ENCODE results near the gene CES5A.

The CES5A gene

GRCh38 chr16:55899857-55900256 is 24.7 kb upstream of the CES5A start:
- H3K4me2 ChIP-seq (ENCODE audit: low read length): no peak overlapping the region
- H3K9ac ChIP-seq (ENCODE audit: low read length): no peak overlapping the region
- no peaks in the 10 kb centered on the region for H3K9me3 ChIP-seq (ENCODE audit: low read length)
- H3K4me1 ChIP-seq (ENCODE audit: insufficient read depth, low read length, severe bottlenecking): no peaks in the 10 kb centered on the region
- no peaks in the 10 kb centered on the region for H3K27me3 ChIP-seq (ENCODE audit: insufficient read depth, low read length)
- no peaks in the 10 kb centered on the region for H3F3A ChIP-seq (ENCODE audit: insufficient read depth, low read length)
- H3K9me2 ChIP-seq (ENCODE audit: low read depth, low read length): no peaks in the 10 kb centered on the region
- H4K20me1 ChIP-seq (ENCODE audit: insufficient read depth, low read length): no peaks in the 10 kb centered on the region
- TF ChIP-seq EZH2 (IDR thresholded peaks at IDR 0.05; ENCODE audit: borderline replicate concordance, low read length) (no peak), CTCF (IDR thresholded peaks at IDR 0.05; ENCODE audit: low read length) (no peak)
- H3K36me3 ChIP-seq (ENCODE audit: insufficient read depth, low read length): no peaks in the 10 kb centered on the region
- no peak overlapping the region for H3K4me3 ChIP-seq (ENCODE audit: low read depth, low read length, poor library complexity, severe bottlenecking)
- H2AFZ ChIP-seq (ENCODE audit: low read length): no peak overlapping the region
- no peaks in the 10 kb centered on the region for H3K79me2 ChIP-seq (ENCODE audit: insufficient read depth, low read length)
- no peak overlapping the region for H3K27ac ChIP-seq (ENCODE audit: low read depth, low read length, poor library complexity, severe bottlenecking)

- no peaks in the 10 kb centered on the region for H3K9me3 ChIP-seq (ENCODE audit: low read length)
- H2AFZ ChIP-seq (ENCODE audit: low read length): no peak overlapping the region
- H3F3A ChIP-seq (ENCODE audit: insufficient read depth, low read length): no peaks in the 10 kb centered on the region
- no peaks in the 10 kb centered on the region for H3K27me3 ChIP-seq (ENCODE audit: insufficient read depth, low read length)
- no peaks in the 10 kb centered on the region for H3K4me1 ChIP-seq (ENCODE audit: insufficient read depth, low read length, severe bottlenecking)
- no peak overlapping the region for H3K9ac ChIP-seq (ENCODE audit: low read length)
- TF ChIP-seq EZH2 (IDR thresholded peaks at IDR 0.05; ENCODE audit: borderline replicate concordance, low read length): no peak
- no peak for TF ChIP-seq CTCF (IDR thresholded peaks at IDR 0.05; ENCODE audit: low read length)
- no peak overlapping the region for H3K27ac ChIP-seq (ENCODE audit: low read depth, low read length, poor library complexity, severe bottlenecking)
- no peaks in the 10 kb centered on the region for H4K20me1 ChIP-seq (ENCODE audit: insufficient read depth, low read length)
- H3K79me2 ChIP-seq (ENCODE audit: insufficient read depth, low read length): no peaks in the 10 kb centered on the region
- H3K9me2 ChIP-seq (ENCODE audit: low read depth, low read length): no peaks in the 10 kb centered on the region
- H3K36me3 ChIP-seq (ENCODE audit: insufficient read depth, low read length): no peaks in the 10 kb centered on the region
- H3K4me3 ChIP-seq (ENCODE audit: low read depth, low read length, poor library complexity, severe bottlenecking): no peak overlapping the region
- H3K4me2 ChIP-seq (ENCODE audit: low read length): no peak overlapping the region
These were observed 23.4 kb upstream of the CES5A start for GRCh38 chr16:55898592-55898991.

GRCh38 chr16:55892821-55893220 is 17.6 kb upstream of the CES5A start:
- no peak overlapping the region for H3K4me2 ChIP-seq (ENCODE audit: low read length)
- H3K9me3 ChIP-seq (ENCODE audit: low read length): 0 out of 2 replicates have a peak, but pooled peaks cover 3% of the 10 kb centered on the region
- no peaks in the 10 kb centered on the region for H3K79me2 ChIP-seq (ENCODE audit: insufficient read depth, low read length)
- no peak overlapping the region for H3K9ac ChIP-seq (ENCODE audit: low read length)
- H3K27me3 ChIP-seq (ENCODE audit: insufficient read depth, low read length): no peaks in the 10 kb centered on the region
- no peaks in the 10 kb centered on the region for H3K9me2 ChIP-seq (ENCODE audit: low read depth, low read length)
- no peak overlapping the region for H2AFZ ChIP-seq (ENCODE audit: low read length)
- H3K4me1 ChIP-seq (ENCODE audit: insufficient read depth, low read length, severe bottlenecking): no peaks in the 10 kb centered on the region
- no peaks in the 10 kb centered on the region for H3F3A ChIP-seq (ENCODE audit: insufficient read depth, low read length)
- H3K27ac ChIP-seq (ENCODE audit: low read depth, low read length, poor library complexity, severe bottlenecking): no peak overlapping the region
- no peak overlapping the region for H3K4me3 ChIP-seq (ENCODE audit: low read depth, low read length, poor library complexity, severe bottlenecking)
- no peaks in the 10 kb centered on the region for H3K36me3 ChIP-seq (ENCODE audit: insufficient read depth, low read length)
- no peaks in the 10 kb centered on the region for H4K20me1 ChIP-seq (ENCODE audit: insufficient read depth, low read length)
- TF ChIP-seq EZH2 (IDR thresholded peaks at IDR 0.05; ENCODE audit: borderline replicate concordance, low read length) (no peak), CTCF (IDR thresholded peaks at IDR 0.05; ENCODE audit: low read length) (no peak)
